GM21723 (cell line): ENCODE measurements around the gene ADIPOQ.
"Not testable (repeated sequence)": the region's sequence is repeated elsewhere in the genome, so short reads cannot be mapped to it uniquely, and the experiment has no call there.

Source experiments
- ATAC-seq: cut with Tn5 transposase; IDR thresholded peaks from one replicate; pipeline ENCODE4 v1.9.1; 2021; ENCODE audit warnings: mild to moderate bottlenecking, moderate library complexity; ENCODE audit not compliant: unreplicated experiment

The ADIPOQ gene

DNA sequence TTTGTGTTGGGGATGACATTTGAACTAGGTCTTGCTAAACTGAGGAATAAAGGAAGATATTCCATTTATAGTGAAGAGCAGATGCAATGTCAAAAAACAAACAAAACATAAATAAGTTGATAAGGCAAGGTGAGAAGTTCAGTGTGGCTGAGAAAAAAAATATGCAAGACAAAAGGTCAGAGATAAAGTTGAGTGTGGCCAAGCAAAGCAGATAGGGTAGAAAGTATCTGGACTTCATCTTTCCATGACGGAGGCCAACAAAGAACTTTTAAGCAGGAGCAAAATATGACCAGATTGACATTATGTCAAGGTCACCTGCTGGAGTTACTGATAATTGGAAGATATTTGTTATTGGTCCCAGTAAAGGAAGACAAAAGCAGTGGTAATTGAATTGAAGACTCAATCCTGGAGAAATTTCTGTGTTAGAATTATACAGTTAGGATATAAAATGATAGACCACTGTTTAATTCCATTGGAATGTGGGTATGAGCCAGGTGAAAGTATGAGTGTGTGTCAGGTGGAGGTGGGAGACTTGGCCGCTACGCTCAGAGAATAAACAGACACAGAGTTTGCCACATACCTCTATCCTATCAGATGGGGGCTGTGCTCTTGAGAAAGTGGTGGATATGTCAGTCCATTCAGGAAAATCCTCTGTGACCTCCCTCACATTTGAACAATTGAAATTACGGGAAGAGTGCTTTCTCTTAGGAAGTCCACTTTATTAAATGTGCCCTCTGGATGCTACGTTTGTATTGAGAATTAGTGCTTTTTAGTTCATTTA, 28.1 kb downstream of the ADIPOQ start:
- no peak for ATAC-seq

DNA sequence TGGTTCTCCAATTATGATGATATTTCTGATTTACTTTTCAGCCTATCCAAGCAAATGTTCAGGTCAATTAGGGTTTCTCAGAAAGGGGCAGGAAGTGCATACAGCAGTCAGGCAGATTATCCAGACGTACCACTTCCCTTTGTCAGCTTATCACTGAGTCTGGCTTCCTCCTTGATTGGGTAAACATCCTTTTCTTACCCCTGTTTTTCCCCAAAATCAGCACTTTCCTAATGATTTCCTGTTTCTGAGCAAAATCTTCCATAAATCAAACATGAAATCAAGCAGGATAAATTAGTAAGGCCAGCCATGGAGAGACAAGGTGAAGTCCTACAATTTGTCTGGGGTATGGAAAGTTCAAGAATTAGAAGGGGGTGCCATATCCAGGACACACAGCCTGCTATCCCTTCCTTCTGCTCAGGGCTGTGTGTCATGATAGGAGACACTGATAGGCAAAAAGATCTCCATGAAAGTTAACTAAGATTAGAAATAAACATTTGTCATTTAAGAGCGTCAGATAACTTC, 29.0 kb downstream of the ADIPOQ start:
- ATAC-seq: no peak

DNA sequence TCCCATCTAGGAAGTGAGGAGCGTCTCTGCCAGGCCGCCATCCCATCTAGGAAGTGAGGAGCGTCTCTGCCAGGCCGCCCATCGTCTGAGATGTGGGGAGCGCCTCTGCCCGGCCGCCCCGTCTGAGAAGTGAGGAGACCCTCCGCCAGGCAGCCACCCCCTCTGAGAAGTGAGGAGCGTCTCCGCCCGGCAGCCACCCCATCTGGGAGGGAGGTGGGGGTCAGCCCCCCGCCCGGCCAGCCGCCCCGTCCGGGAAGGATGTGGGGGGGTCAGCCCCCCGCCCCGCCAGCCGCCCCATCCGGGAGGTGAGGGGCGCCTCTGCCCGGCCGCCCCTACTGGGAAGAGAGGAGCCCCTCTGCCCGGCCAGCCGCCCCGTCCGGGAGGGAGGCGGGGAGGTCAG, 31.3 kb downstream of the ADIPOQ start:
- ATAC-seq: not testable (repeated sequence)

DNA sequence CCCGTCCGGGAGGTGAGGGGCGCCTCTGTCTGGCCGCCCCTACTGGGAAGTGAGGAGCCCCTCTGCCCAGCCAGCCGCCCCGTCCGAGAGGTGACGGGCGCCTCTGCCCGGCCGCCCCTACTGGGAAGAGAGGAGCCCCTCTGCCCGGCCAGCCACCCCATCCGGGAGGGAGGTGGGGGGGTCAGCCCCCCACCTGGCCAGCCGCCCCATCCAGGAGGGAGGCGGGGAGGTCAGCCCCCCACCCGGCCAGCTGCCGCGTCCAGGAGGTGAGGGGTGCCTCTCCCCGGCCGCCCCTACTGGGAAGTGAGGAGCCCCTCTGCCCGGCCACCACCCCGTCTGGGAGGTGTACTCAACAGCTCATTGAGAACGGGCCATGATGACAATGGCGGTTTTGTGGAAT, 31.7 kb downstream of the ADIPOQ start:
- ATAC-seq: not testable (repeated sequence)

DNA sequence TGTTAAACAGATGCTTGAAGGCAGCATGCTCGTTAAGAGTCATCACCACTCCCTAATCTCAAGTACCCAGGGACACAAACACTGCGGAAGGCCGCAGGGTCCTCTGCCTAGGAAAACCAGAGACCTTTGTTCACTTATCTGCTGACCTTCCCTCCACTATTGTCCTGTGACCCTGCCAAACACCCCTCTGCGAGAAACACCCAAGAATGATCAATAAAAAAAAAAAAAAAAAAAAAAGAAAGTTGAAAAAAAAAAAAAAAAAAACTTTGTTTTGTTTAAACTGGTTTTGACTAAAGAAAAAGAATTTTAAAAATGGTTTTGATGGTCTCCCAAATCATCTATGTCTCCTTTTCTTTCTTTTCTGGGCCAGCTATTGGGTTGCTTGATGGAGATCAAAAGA, 32.3 kb downstream of the ADIPOQ start:
- ATAC-seq: not testable (repeated sequence)

DNA sequence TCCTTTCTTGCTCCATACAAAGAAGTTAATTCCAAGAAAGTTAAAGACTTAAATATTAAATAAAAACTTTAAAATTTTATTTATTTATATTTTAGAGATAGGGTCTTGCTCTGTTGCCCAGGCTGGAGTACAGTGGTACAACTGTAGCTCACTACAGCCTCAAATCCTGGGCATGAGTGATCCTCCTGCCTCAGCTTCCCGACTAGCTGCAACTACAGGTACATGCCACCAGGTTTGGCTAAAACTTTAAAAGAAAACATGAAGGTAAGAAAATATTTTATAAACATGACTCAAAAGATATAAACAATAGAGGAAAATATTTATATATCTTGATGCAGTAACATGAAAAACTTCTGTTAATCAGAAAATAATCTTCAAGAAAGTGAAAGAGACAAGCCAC, 33.2 kb downstream of the ADIPOQ start:
- ATAC-seq: no peak

DNA sequence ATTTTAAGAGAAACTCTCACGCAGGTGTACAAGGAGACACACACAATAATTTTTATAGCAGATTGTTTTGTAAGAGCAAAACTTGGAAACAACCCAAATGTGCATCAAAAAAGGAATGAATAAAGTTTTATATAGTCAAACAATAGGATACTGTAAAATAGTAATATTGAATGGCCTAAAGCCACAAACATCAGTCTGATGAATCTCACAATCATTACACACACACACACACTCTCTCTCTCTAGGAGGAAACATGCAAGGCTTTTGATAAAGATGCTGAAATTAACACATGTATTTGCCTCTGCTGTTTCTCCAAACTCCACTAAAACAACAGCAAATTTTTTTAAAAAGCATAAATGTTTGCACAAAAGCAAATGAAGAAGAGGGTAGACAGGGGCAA, 37.3 kb downstream of the ADIPOQ start:
- ATAC-seq: no peak

DNA sequence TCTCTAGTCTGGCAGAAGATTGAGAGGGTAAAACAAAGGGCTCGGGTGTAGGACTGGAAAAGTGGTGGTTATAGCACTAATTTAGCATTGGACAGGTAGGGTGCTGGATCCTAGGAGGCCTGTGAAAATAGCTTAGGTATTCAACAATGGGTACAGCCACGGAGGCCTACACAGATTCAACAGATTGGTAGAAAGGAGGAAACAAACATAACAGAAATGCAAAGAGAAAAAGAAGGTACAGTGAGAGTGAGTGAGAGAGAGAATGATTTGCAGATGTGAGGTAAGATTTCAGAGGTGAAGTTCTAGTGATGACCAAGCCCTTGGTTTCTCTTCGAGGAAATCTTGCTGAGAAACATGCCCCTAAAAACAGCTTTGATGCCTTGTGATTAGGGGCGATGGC, 37.9 kb downstream of the ADIPOQ start:
- ATAC-seq: no peak

DNA sequence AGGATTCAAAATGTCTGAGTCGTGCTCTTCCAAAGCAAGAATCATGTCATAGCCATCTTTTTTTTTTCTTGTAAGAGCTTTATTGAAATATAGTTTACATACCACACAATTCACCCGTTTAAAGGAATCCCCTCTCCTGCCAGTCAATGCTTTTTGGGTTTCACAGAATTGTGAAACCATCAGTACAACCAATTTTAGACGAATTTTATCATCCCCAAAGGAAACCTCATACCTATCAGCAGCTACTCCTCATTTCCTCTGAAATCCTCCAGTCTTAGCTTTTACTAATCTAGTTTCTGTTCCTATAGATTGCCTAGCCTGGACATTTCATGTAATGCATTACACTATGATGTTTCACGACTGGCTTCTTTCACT, 39.6 kb downstream of the ADIPOQ start:
- no peak for ATAC-seq

DNA sequence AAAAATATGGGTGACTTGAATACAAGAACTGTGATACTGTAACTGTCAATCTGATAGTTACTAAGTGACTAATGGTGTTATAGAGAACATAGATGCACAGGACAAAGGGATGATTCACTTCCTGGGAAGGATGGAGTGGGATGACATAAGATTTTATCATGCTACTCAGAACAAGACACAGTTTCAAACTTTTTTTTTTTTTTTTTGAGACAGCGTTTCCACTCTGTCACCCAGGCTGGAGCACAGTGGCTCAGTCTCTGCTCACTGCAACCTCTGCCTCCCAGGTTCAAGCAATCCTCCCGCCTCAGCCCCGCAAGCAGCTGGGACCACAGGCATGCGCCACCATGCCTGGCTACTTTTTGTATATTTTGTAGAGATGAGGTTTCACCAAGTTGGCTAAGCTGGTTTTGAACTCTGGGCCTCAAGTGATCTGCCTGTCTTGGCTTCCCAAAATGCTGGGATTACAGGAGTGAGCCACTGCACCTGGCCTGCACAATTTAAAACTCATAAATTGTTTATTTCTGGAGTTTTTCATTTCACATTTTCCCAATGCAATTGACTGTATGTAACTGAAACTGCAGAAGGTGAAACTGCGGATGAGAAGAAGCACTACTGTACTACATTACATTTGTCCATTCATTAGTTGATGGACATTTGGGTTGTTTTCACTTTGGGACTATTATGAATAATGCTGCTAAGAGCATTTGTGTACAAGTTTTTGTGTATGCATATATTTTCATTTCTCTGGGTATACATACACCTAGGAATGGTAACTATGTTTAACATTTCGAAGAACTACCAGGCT, 40.6 kb downstream of the ADIPOQ start:
- ATAC-seq: no peak

DNA sequence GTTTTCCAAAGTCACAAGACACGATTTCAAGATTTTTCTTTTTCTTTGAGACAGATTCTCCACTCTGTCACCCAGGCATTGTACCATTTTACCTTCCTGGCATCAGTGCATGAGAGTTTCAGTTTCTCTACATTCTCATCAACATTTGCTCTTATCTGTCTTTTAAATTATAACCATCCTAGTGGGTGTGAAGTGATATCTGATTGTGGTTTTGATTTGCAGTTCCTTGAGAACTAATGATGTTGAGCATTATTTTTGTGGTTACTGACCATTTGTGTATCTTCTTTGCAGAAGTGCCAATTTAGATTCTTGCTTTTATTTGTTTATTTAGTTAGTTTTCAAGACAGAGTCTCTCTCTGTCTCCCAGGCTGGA, 41.2 kb downstream of the ADIPOQ start:
- ATAC-seq: no peak

DNA sequence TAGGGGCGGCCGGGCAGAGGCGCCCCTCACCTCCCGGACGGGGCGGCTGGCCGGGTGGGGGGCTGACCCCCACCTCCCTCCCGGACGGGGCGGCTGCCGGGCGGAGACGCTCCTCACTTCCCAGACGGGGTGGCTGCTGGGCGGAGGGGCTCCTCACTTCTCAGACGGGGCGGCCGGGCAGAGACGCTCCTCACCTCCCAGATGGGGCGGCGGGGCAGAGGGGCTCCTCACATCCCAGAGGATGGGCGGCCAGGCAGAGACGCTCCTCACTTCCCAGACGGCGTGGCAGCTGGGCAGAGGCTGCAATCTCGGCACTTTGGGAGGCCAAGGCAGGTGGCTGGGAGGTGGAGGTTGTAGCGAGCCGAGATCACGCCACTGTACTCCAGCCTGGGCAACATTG, 42.4 kb downstream of the ADIPOQ start:
- not testable (repeated sequence) for ATAC-seq

DNA sequence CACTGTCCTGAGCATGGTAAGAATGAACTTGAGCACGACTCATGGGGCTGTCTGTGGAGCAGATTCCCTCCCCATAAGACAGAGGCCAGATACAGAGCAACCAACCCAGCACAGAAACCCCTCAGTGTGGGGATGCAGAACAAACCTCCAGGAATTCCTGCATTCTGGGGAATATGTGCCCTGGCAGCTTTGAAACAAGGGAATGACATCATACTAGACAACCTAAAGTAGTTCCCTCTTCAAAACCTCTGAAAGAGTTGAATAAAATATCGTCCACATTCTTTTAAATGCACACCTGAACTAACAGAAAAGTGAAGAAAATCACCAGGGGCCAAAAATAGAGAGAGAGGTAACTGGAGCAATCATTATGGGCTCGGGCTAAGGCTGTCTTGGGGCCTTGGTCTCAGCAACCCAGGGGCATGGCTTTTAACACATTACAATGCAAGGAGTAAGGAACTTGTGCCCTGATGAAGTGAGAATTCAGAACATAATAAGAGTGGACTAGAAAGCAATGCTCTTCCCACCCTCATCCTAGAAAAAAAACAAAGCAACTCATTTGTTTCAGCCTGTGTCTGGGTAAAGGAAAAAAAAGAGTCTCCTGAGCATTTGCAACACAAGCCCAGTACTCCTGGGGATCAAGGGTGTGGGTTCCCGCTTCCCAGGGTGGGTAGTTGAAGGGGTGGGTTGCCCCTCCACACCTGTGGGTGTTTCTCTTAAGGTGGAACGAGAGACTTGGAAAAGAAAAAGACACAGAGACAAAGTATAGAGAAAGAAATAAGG, 43.9 kb downstream of the ADIPOQ start:
- ATAC-seq: no peak

DNA sequence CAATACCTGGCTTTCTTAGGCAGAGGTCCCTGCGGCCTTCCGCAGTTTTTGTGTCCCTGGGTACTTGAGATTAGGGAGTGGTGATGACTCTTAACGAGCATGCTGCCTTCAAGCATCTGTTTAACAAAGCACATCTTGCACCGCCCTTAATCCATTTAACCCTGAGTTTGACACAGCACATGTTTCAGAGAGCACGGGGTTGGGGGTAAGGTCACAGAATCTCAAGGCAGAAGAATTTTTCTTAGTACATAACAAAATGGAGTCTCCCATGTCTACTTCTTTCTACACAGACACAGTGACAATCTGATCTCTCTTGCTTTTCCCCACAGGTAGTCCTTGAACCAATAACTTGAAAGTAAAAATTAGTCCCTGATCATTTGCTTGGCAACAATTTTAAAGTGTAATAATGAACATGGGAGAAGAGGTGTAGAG, 45.0 kb downstream of the ADIPOQ start:
- ATAC-seq: not testable (repeated sequence)

DNA sequence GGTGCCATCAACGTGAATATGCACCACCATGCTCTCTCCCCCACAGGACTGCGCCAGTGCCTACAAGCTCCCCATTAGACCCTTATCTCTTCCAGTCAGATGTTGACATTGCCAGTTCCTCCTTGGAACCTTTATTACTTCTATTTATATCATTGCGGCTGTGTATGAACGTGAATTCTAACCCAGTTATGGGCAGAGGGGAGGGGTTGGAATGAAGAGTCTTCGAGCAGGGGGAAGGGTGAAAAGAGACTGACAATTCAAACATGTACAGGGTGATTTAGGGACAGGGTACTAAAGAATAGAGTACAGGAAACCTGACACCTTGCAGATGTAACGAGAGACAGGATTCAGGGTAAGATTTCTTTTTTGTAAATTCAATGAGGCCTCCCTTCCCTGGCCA, 46.1 kb downstream of the ADIPOQ start:
- no peak for ATAC-seq

DNA sequence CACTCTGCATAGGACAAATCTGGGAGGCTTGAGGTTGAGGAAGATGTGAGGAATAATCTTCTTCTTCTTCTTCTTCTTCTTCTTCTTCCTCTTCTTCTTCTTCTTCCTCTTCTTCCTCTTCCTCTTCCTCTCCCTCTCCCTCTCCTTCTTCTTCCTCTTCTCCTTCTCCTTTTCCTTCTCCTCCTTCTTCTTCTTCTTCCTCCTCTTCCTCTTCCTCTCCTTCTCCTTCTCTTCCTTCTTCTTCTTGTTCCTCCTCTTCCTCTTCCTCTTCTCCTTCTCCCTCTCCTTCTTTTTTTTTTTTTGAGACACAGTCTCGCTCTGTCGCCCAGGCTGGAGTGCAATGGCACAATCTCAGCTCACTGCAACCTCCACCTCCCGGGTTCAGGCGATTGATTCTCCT, 47.2 kb downstream of the ADIPOQ start:
- ATAC-seq: not testable (repeated sequence)

DNA sequence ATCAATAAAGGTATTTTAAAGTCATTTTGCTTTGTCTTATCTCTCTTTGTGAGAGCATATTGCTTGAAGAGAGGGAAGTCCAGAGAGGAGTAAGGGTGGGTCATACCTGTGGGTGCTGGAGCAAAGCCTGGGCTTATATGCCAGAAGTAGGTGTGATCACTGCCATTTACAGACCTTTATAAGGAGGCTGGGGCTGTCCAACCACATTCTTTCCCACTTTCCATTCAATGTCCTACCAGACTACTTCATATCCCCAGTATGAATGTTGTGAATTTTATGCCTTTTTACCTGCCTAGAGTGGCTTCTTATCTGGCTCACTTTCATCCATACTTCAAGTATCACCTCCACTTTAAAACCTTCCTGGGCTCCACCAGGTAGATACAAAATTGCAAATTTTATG, 48.4 kb downstream of the ADIPOQ start:
- ATAC-seq: no peak

DNA sequence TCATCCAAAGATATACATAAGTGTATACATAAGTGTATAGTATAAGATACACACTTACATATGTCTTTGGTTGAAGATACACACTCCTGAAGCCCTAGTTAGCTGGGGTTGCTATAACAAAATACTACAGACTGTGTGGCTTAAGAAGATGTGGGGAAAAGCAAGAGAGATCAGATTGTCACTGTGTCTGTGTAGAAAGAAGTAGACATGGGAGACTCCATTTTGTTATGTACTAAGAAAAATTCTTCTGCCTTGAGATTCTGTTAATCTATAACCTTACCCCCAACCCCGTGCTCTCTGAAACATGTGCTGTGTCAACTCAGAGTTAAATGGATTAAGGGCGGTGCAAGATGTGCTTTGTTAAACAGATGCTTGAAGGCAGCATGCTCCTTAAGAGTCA, 50.6 kb downstream of the ADIPOQ start:
- not testable (repeated sequence) for ATAC-seq

DNA sequence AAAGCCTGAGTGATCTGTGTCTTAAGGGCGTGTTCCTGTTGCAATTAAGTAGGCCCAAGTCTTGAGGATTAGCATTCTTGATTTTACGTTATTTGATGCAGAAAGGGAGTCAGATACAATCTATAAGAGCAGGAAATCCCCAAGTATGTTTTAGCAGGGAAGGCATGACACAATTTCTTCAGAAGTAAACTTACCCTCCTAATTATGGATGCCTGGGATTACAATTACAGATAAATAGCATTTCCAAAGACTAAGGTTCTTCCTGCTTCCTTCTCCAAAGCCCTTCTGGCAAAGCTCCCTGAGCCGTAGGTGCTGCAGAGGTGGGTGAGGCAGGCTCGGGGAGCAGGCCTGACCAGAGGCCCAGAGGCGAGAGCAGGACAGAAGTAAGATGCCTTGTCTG, 52.9 kb downstream of the ADIPOQ start:
- no peak for ATAC-seq

DNA sequence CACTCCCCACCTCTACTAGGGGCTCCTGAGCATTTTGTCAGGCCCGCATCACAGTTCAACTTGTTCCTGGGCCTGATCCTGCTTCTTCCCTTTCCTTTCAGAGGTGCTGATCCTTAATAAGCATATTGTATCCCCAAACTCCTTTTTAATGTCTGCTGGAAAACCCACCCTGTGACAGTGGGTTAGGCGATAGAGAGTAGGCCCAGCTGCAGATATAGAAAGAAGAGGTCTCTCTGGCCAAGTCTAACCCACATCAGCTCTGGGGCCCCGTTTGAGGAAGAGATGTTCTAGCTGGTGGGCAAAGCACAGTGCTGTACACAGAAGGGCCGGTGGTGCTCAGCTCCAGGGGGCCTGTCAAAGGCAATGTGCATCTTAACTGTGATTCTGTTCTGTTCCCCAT, 53.5 kb downstream of the ADIPOQ start:
- ATAC-seq: no peak

DNA sequence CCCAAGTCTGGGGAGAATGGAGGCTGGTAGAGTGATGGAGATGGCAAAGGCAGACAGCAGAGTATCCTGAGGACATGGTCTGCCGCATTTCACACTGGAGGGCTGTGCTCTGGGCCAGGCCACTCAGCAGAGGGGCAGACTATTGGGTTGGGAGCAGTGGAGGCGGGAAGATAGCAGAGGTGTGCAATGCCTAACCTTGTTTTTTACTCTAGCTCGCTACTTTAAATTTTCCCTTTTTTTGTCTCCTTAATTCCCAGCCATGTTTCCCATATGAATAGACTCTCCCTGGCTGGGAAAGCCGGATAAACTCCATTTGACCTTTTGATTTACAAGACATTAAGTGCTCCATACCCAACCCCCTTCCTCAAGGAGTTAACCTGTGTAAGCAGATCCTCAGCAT, 54.4 kb downstream of the ADIPOQ start:
- ATAC-seq: no peak
